ENCODE results near the gene WNT3. TPM values are rescaled to one million over a fixed set of nuclear protein-coding genes. Genes with fewer than 3 reads are reported as not detected.

WNT3 gene
- total and polyA plus RNA-seq, 2 donors (not counting 3 experiments of a cell fraction or from before 2014, with no cell fraction given): 1.4 to 2.1 TPM

DNA sequence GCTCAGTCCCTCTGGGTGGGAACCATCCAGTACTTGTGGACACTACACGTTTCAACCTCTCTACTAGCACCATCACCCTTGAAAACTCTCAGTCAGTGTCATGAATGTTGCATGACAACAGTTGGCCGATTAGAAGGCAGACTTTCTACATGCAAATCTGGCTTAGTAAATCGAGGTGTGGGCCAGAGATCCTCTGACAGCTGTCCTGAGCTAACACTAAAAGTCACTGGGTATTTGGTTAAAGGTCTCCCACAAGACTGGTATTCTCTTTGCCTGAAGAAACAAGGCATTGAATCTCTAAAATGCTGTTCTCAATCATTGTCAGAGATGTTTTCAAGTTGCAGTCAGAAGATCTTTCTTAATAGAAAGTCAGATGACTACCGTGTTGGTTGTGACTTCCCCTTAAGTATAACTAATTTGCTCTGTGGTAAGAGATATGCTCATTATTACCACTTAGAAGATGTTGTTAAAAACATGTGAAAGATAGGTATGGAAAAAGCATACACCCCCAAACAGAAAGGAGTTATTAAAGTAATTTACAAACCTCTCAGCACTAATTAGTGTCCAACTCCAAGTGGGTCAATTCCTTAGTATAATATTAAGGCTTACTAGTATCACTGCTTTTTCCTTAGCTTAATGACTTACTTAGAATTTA lies 62.3 kb downstream of the WNT3 start:
- Histone ChIP-seq H3K27ac (ENCODE audit: insufficient read depth, low read depth, low read length) (no peak overlapping the region), H2AFZ (ENCODE audit: low read depth, low read length) (no peak overlapping the region), H3K4me2 (ENCODE audit: insufficient read depth, low read length) (no peak overlapping the region), H3K79me2 (ENCODE audit: control insufficient read depth, insufficient read depth, low read length) (no peaks in the 10 kb centered on the region), H3K9me3 (replicated peaks; ENCODE audit: control insufficient read depth, insufficient read depth, low read length) (no peaks in the 10 kb centered on the region), H3K4me3 (replicated peaks in 1 of 3; ENCODE audit: insufficient read depth in 1 of 3, low read depth in 1 of 3, low read length in 3 of 3) (no peak overlapping the region), H3K36me3 (ENCODE audit: control insufficient read depth in 2 of 2, extremely low read depth in 1 of 2, insufficient read depth in 2 of 2, low read length in 2 of 2) (peaks cover 0 to 2% of the 10 kb centered on the region in 2 experiments), H3K4me1 (ENCODE audit: control insufficient read depth, extremely low read depth, insufficient read depth, low read length) (no peaks in the 10 kb centered on the region), H3K27me3 (ENCODE audit: control insufficient read depth in 2 of 2, insufficient read depth in 2 of 2, low read length in 2 of 2) (no peaks in the 10 kb centered on the region), H3K9ac (replicated peaks; ENCODE audit: extremely low read depth, insufficient read depth, low read length) (no peak overlapping the region), H3K9me1 (replicated peaks; ENCODE audit: control insufficient read depth, extremely low read depth, insufficient read depth, low read length) (no peaks in the 10 kb centered on the region), H4K20me1 (replicated peaks; ENCODE audit: control insufficient read depth, extremely low read depth, insufficient read depth, low read length) (no peaks in the 10 kb centered on the region)
- DNase-seq (ENCODE audit: low read depth, low spot score): no peak
- CTCF ChIA-PET: no interaction called here
- TF ChIP-seq MYC (IDR thresholded peaks at IDR 0.05; ENCODE audit: low read depth, low read length) (no peak), FOS (IDR thresholded peaks at IDR 0.05; ENCODE audit: borderline replicate concordance, insufficient read depth, low read length) (no peak), GATA2 (IDR thresholded peaks at IDR 0.05; ENCODE audit: insufficient read depth, insufficient read length, low read depth, low read length) (no peak), POLR2AphosphoS5 (IDR thresholded peaks at IDR 0.05; ENCODE audit: insufficient read depth, low read depth, low read length) (no peak), EZH2 (IDR thresholded peaks at IDR 0.05; ENCODE audit: borderline replicate concordance, low read depth, low read length, severe bottlenecking) (no peak), JUN (IDR thresholded peaks at IDR 0.05; ENCODE audit: borderline replicate concordance, insufficient read depth, insufficient read length, low read depth) (no peak), POLR2A (IDR thresholded peaks at IDR 0.05; ENCODE audit: low read depth, low read length) (no peak)
- TF ChIP-seq, protein P1, sequence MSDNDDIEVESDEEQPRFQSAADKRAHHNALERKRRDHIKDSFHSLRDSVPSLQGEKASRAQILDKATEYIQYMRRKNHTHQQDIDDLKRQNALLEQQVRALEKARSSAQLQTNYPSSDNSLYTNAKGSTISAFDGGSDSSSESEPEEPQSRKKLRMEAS (IDR thresholded peaks at IDR 0.05; ENCODE audit: insufficient read depth, insufficient read length): no peak
- TF ChIP-seq, protein P2, sequence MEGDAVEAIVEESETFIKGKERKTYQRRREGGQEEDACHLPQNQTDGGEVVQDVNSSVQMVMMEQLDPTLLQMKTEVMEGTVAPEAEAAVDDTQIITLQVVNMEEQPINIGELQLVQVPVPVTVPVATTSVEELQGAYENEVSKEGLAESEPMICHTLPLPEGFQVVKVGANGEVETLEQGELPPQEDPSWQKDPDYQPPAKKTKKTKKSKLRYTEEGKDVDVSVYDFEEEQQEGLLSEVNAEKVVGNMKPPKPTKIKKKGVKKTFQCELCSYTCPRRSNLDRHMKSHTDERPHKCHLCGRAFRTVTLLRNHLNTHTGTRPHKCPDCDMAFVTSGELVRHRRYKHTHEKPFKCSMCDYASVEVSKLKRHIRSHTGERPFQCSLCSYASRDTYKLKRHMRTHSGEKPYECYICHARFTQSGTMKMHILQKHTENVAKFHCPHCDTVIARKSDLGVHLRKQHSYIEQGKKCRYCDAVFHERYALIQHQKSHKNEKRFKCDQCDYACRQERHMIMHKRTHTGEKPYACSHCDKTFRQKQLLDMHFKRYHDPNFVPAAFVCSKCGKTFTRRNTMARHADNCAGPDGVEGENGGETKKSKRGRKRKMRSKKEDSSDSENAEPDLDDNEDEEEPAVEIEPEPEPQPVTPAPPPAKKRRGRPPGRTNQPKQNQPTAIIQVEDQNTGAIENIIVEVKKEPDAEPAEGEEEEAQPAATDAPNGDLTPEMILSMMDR (IDR thresholded peaks at IDR 0.05; ENCODE audit: extremely low read depth in 1 of 2, insufficient read depth in 1 of 2, low read depth in 1 of 2, low read length in 2 of 2): no peak
- POLR2A ChIA-PET: no interaction called here
- dilution Hi-C loops (cut with MboI; ENCODE audit: extremely low pct_ligation_motif_present, low sequenced_read_pairs): no loop called here
- BruUV-seq (replicated peaks): no TSS peak
- no peak for FAIRE-seq
- intact Hi-C loops (cut with micrococcal nuclease): no loop called here

All from endothelial cell of umbilical vein (primary cell).